Activated CD8-positive, alpha-beta T cell treated with anti-CD3 and anti-CD28 coated beads, Interleukin-2, amount 10 ng/mL, durations not matched to agents 7 days and 5 days (primary cell): ENCODE data around the gene DAO. TPM values are rescaled to one million over a fixed set of nuclear protein-coding genes. Genes with fewer than 3 reads are reported as not detected.

Source experiments
- microRNA-seq: library from miRNA; unstranded; fragments of <30 nt; microRNA quantifications from one replicate; pipeline ENCODE4 v1.2.0, GENCODE V29; 2022
- total RNA-seq, 2 experiments: library from RNA; stranded (reverse); gene quantifications; one replicate each; pipeline ENCODE4 v1.2.3, GENCODE V29; 2021

DAO gene
- total RNA-seq, 2 experiments from 2014 or later: not detected

Small RNA genes within 50 kb of the gene (microRNA-seq; reads per million reads assigned to microRNA genes)
- gene MIR619: not detected

Other genes with a start within 250 kb of the DAO start
- gene SELPLG, start 246.2 kb upstream of the DAO start, total RNA-seq: 100 to 1,000 TPM; 144 to 150 TPM
- 10 to 100 TPM; 66.3 to 69.2 TPM for gene CORO1C, start 148.6 kb upstream of the DAO start, total RNA-seq
- gene SSH1, start 22.5 kb upstream of the DAO start, total RNA-seq: 10 to 100 TPM; 27.5 to 29.8 TPM
- not detected for gene SVOP, start 141.0 kb downstream of the DAO start, total RNA-seq
- gene USP30, start 172.5 kb downstream of the DAO start, total RNA-seq: 1 to 10 TPM; 5.9 to 8.8 TPM
- 10 to 100 TPM; 10.8 to 15.3 TPM for gene ALKBH2, start 213.4 kb downstream of the DAO start, total RNA-seq
- 10 to 100 TPM; 61.5 to 66.8 TPM for gene UNG, start 217.5 kb downstream of the DAO start, total RNA-seq
- 10 to 100 TPM; 11.9 to 14.8 TPM for gene ACACB, start 236.5 kb downstream of the DAO start, total RNA-seq